ENCODE results near the gene GPHB5. TPM values are rescaled to one million over a fixed set of nuclear protein-coding genes. Genes with fewer than 3 reads are reported as not detected.

Gene GPHB5
- total RNA-seq, 4 donors from 2014 or later = not detected

DNA sequence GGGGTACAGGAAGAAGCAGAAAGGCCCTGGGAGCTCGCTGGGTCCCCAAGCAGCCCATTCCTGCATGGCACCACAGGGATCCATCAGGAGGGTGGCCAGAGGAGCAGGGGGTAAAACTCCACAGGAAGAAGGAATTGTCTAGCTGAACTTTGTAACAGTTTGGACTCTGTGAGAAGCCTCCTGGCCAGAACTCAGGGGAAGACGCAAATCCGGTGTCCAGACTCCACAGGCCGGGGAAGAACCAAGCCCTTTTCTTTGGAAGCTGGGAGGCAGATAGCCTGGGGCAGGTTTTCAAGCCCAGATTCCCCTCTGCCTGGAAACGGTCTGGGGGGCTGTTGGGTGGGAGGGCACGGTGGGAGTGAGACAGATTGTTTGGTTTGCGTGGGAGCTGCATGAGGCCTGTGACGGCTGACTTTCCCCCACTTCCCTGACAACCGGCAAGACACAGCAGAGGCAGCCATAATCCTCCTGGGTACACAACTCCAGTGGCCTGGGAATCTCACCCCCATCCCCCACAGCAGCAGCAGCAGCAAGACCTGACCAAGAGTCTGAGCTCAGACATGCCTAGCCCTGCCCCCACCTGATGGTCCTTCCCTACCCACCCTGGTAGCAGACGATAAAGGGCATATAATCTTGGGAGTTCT lies 16.7 kb downstream of the GPHB5 start:
- no peaks in the 10 kb centered on the region for H3K4me1 ChIP-seq
- WGBS, 2 donors = 61% methylated on average over 10 of the region's 10 CpGs
- no peak overlapping the region for H3K27ac ChIP-seq
- no peaks in the 10 kb centered on the region for H3K9me3 ChIP-seq
- DNase-seq (ENCODE audit: low spot score in 2 of 2) = no peak
- H3K27me3 ChIP-seq = no peaks in the 10 kb centered on the region
- no peaks in the 10 kb centered on the region for H3K36me3 ChIP-seq
- TF ChIP-seq, protein P1, sequence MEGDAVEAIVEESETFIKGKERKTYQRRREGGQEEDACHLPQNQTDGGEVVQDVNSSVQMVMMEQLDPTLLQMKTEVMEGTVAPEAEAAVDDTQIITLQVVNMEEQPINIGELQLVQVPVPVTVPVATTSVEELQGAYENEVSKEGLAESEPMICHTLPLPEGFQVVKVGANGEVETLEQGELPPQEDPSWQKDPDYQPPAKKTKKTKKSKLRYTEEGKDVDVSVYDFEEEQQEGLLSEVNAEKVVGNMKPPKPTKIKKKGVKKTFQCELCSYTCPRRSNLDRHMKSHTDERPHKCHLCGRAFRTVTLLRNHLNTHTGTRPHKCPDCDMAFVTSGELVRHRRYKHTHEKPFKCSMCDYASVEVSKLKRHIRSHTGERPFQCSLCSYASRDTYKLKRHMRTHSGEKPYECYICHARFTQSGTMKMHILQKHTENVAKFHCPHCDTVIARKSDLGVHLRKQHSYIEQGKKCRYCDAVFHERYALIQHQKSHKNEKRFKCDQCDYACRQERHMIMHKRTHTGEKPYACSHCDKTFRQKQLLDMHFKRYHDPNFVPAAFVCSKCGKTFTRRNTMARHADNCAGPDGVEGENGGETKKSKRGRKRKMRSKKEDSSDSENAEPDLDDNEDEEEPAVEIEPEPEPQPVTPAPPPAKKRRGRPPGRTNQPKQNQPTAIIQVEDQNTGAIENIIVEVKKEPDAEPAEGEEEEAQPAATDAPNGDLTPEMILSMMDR (IDR thresholded peaks at IDR 0.05) = no peak
- no peak for TF ChIP-seq POLR2A (IDR thresholded peaks at IDR 0.05)
- H3K4me3 ChIP-seq = no peak overlapping the region

DNA sequence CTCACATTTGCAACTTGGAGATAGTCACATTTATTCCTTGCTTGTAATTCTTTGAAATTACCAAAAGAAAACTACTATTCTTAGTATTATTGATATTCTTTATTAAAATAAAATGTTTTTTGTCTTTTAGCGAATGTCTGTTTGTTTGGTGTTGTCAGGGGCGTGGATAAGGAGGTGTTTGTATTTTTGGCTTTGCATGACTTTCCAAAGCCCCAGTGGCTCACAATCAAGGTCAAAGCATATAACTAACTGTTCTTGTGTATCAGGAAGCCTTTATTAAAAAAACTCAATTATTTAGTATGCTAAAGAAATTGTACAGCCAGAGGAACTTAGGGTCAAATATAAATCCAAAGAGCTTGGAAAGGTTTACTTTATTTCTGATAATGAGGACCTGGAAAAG lies 17.9 kb downstream of the GPHB5 start:
- 56 to 65% methylated on average over 2 of the region's 2 CpGs for WGBS, 2 donors
- TF ChIP-seq, protein P1 (IDR thresholded peaks at IDR 0.05) = no peak
- TF ChIP-seq EP300 (IDR thresholded peaks at IDR 0.05) (no peak), POLR2A (IDR thresholded peaks at IDR 0.05) (no peak)
- Histone ChIP-seq H3K36me3 (no peaks in the 10 kb centered on the region), H3K4me3 (no peak overlapping the region), H3K9me3 (no peaks in the 10 kb centered on the region), H3K4me1 (peaks cover 0 to 5% (median 0%) of the 10 kb centered on the region in 4 donors), H3K27me3 (no peaks in the 10 kb centered on the region), H3K27ac (no peak overlapping the region)
- no peak for DNase-seq (ENCODE audit: low spot score in 2 of 2)

DNA sequence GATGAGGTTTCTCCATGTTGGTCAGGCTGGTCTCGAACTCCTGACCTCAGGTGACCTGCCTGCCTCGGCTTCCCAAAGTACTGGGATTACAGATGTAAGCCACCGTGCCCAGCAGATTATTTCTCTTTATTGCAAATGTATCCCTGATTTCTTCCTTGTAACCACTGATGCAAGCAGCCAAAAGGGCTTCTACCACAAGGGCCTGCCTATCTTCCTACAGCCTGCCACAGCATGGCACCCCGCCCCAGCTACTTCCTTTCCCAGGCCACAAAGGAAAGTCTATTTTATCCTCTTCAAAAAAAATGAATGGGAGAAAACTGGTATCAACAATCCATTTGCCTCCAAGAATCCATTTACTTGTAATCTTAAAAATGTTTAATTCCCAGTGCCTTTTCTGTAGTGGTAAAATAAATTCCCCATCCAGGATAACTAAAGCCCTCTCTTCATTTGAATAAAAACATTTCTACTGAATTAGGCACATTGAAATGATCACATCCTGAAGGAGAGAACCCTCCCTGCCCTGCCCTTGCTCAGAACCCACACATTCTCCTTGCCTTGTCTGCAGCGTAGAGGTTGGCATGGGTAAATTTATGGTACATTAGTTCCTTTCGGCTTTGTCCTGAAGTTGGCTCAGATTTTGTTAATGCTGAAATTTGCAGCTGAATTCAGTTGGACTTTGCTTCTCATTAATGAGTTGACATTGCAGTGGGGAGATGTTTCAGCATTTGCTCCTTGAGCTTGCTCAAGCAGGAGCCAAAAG lies 19.2 kb downstream of the GPHB5 start:
- 58 to 67% methylated on average over 6 of the region's 6 CpGs for WGBS, 2 donors
- TF ChIP-seq POLR2A (IDR thresholded peaks at IDR 0.05) (no peak), EP300 (IDR thresholded peaks at IDR 0.05) (no peak)
- TF ChIP-seq, protein P1 (IDR thresholded peaks at IDR 0.05) = no peak
- H3K36me3 ChIP-seq = peaks cover 0 to under 1% (median 0%) of the 10 kb centered on the region in 3 donors

DNA sequence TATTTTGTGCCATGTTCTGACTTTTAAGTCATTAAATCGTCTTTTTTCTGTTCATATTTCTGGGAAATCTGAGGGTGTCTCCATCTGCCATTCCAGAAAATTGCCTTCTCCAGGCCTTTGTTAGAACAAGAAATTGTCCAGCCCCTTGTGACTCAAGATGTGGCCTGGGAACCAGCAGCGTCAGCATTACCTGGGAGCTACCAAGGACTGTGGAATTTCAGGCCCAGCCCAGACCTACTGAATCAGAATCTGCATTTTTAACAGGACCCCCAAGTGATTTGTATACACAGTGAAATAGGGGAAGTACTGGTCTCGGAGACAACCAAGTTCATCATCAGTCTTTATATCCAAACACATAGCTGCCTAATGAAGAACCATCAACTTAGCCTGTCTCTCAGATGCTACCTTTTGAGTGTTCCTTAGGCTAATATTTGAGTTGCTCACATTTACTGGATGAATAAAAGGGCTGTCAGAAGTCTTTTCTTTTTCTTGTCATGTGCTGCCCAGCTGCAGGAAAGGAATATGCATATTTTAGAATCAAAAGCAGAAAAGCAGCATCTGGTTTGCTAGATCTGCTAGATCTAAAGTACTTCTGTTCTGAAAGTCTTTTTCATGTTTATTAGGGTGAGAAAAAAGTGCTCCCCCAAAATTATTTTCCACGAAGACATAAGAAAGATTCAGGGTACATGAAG lies 21.2 kb downstream of the GPHB5 start:
- H3K27ac ChIP-seq = no peak overlapping the region

More for the DNA sequence above, 19.2 kb downstream of the GPHB5 start:
- H3K4me3 ChIP-seq = no peak overlapping the region
- no peaks in the 10 kb centered on the region for H3K9me3 ChIP-seq
- peaks cover 0 to 5% (median 0%) of the 10 kb centered on the region in 4 donors for H3K4me1 ChIP-seq
- no peak for DNase-seq (ENCODE audit: low spot score in 2 of 2)
- H3K27me3 ChIP-seq = no peaks in the 10 kb centered on the region
- H3K27ac ChIP-seq = no peak overlapping the region

More for the DNA sequence above, 21.2 kb downstream of the GPHB5 start:
- WGBS, 2 donors = 75 to 92% methylated on average over 4 of the region's 4 CpGs
- Histone ChIP-seq H3K9me3 (peaks cover 0 to 4% (median 2%) of the 10 kb centered on the region in 4 donors), H3K4me1 (peaks cover 0 to 5% (median 0%) of the 10 kb centered on the region in 4 donors), H3K27me3 (no peaks in the 10 kb centered on the region), H3K4me3 (no peak overlapping the region), H3K36me3 (peaks cover 0 to 19% (median 0%) of the 10 kb centered on the region in 3 donors)
- TF ChIP-seq, protein P1 (IDR thresholded peaks at IDR 0.05) = no peak
- TF ChIP-seq POLR2A (IDR thresholded peaks at IDR 0.05) = no peak
- no peak for TF ChIP-seq EP300 (IDR thresholded peaks at IDR 0.05)
- DNase-seq (ENCODE audit: low spot score in 2 of 2) = no peak
